Mesothelial cell of epicardium (in vitro differentiated cells): ENCODE data around the gene CNST. TPM values are rescaled to one million over a fixed set of nuclear protein-coding genes. Genes with fewer than 3 reads are reported as not detected.

Experiments used
- DNase-seq, 2 experiments: peaks; one replicate each; pipeline ENCODE4 v3.0.0; 2021; ENCODE audit warnings: low spot score in 2 of 2; ENCODE audit not compliant: unreplicated experiment in 2 of 2
- H3K27ac Mint-ChIP-seq: 2 replicates; pipeline ENCODE4 v1.8.0; 2021; ENCODE audit warnings: mixed read lengths
- H3K27me3 Mint-ChIP-seq: 2 replicates; pipeline ENCODE4 v1.8.0; 2021; ENCODE audit warnings: low read depth, mixed read lengths
- H3K36me3 Mint-ChIP-seq: 2 replicates; pipeline ENCODE4 v1.8.0; 2021; ENCODE audit warnings: mixed read lengths
- H3K4me1 Mint-ChIP-seq: 2 replicates; pipeline ENCODE4 v1.8.0; 2021; ENCODE audit warnings: mixed read lengths
- H3K4me3 Mint-ChIP-seq: 2 replicates; pipeline ENCODE4 v1.8.0; 2021; ENCODE audit warnings: mild to moderate bottlenecking, moderate library complexity, mixed read lengths
- H3K9me3 Mint-ChIP-seq: 2 replicates; pipeline ENCODE4 v1.8.0; 2021; ENCODE audit warnings: mixed read lengths
- CTCF ChIP-seq: fragments of 200-600 bp; sonication (generic); IDR thresholded peaks from one replicate; pipeline ENCODE4 v1.5.0; 2021; ENCODE audit warnings: antibody characterized with exemption; ENCODE audit not compliant: unreplicated experiment
- total RNA-seq: library from RNA; stranded (reverse); gene quantifications from 3 replicates; pipeline ENCODE4 v1.2.1, GENCODE V29; 2021

CNST gene
- total RNA-seq, 1 donor from 2014 or later: 21.0 TPM

- no peak for DNase-seq
- no peaks in the 10 kb centered on the region for H3K4me1 Mint-ChIP-seq
- H3K36me3 Mint-ChIP-seq: peaks cover 24% of the 10 kb centered on the region
- H3K9me3 Mint-ChIP-seq: no peaks in the 10 kb centered on the region
- no peak overlapping the region for H3K27ac Mint-ChIP-seq
- no peak overlapping the region for H3K4me3 Mint-ChIP-seq
- TF ChIP-seq CTCF: no peak
- H3K27me3 Mint-ChIP-seq: no peaks in the 10 kb centered on the region
Observed at GRCh38 chr1:246544001-246544400, 22.3 kb upstream of the CNST start.

- Mint-ChIP-seq H3K4me3 (no peak overlapping the region), H3K27ac (no peak overlapping the region), H3K9me3 (peaks cover 2% of the 10 kb centered on the region), H3K27me3 (no peaks in the 10 kb centered on the region), H3K4me1 (no peaks in the 10 kb centered on the region), H3K36me3 (peaks cover 30% of the 10 kb centered on the region)
- TF ChIP-seq CTCF: no peak
- no peak for DNase-seq
Observed at GRCh38 chr1:246549665-246550064, 16.6 kb upstream of the CNST start.

- DNase-seq: no peak
- Mint-ChIP-seq H3K36me3 (peaks cover 36% of the 10 kb centered on the region), H3K27me3 (no peaks in the 10 kb centered on the region), H3K27ac (no peak overlapping the region), H3K4me1 (no peaks in the 10 kb centered on the region), H3K4me3 (no peak overlapping the region), H3K9me3 (peaks cover 6% of the 10 kb centered on the region)
- no peak for TF ChIP-seq CTCF
Observed at GRCh38 chr1:246550402-246550801, 15.9 kb upstream of the CNST start.

- TF ChIP-seq CTCF: no peak
- DNase-seq: no peak
- Mint-ChIP-seq H3K9me3 (peaks cover 12% of the 10 kb centered on the region), H3K4me1 (no peaks in the 10 kb centered on the region), H3K27ac (no peak overlapping the region), H3K4me3 (no peak overlapping the region), H3K36me3 (peaks cover 39% of the 10 kb centered on the region), H3K27me3 (no peaks in the 10 kb centered on the region)
Observed at GRCh38 chr1:246552110-246552509, 14.1 kb upstream of the CNST start.

GRCh38 chr1:246554201-246554600 lies 12.1 kb upstream of the CNST start:
- Mint-ChIP-seq H3K4me3 (no peak overlapping the region), H3K27ac (no peak overlapping the region), H3K27me3 (no peaks in the 10 kb centered on the region), H3K36me3 (peaks cover 44% of the 10 kb centered on the region), H3K9me3 (peaks cover 12% of the 10 kb centered on the region), H3K4me1 (no peaks in the 10 kb centered on the region)
- no peak for TF ChIP-seq CTCF
- DNase-seq: no peak

- peaks cover 12% of the 10 kb centered on the region for H3K9me3 Mint-ChIP-seq
- no peak for TF ChIP-seq CTCF
- H3K27ac Mint-ChIP-seq: no peak overlapping the region
- H3K27me3 Mint-ChIP-seq: no peaks in the 10 kb centered on the region
- H3K4me3 Mint-ChIP-seq: no peak overlapping the region
- H3K36me3 Mint-ChIP-seq: peaks cover 41% of the 10 kb centered on the region
- H3K4me1 Mint-ChIP-seq: no peaks in the 10 kb centered on the region
- no peak for DNase-seq
Observed at GRCh38 chr1:246558041-246558440, 8.2 kb upstream of the CNST start.
